GM19463 (cell line): ENCODE data around the gene COL7A1.

Experiments
- ATAC-seq: cut with Tn5 transposase; IDR thresholded peaks from one replicate; pipeline ENCODE4 v1.9.1; 2021; ENCODE audit warnings: mild to moderate bottlenecking, moderate library complexity; ENCODE audit not compliant: unreplicated experiment

The COL7A1 gene

DNA sequence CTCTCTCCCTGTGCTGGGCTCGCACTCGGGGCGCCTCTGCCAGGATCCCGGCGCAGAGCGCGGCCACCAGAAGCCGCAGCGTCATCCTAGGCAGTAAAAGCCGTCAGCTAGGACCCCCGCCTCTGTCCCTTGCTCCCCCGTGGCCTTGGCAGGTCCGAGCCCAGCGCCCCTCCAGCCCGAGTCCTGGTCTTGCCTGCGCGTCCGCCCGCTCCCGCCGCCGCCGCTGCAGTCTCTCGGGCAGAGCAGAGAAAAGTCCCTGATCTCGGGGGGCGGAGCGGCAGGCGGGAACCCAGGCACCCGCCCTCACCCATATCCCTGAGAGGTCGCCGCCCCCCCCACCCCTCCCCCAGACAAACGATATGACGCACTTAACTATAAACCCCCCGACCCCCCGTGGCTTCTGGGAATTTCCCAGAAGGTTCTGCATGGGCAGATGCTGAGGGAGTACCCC is at the start of gene COL7A1:
TSS of gene COL7A1 (minus strand) at position 255 of the 451 bp plus-strand sequence. CDS start at position 85, 170 bp downstream.
- ATAC-seq = no peak

- no peak for ATAC-seq
Observed at GRCh38 chr3:48642605-48643004, 47.5 kb upstream of the COL7A1 start.

GRCh38 chr3:48641396-48641795 is 46.3 kb upstream of the COL7A1 start:
- ATAC-seq = no peak

GRCh38 chr3:48639944-48640606 is 44.9 kb upstream of the COL7A1 start:
- ATAC-seq = no peak

- no peak for ATAC-seq
Observed at GRCh38 chr3:48637305-48637704, 42.2 kb upstream of the COL7A1 start.

GRCh38 chr3:48636149-48636655 is 41.1 kb upstream of the COL7A1 start:
- ATAC-seq = no peak

- peak; percentile 94 for ATAC-seq
Observed at GRCh38 chr3:48635222-48636021, 40.3 kb upstream of the COL7A1 start, which contains the start of gene SLC26A6. SLC26A6 (minus strand) TSS chr3:48635461; CDS start chr3:48635393, 68 bp downstream.

- no peak for ATAC-seq
Observed at GRCh38 chr3:48634661-48635221, 39.6 kb upstream of the COL7A1 start.

GRCh38 chr3:48633743-48634142 is 38.6 kb upstream of the COL7A1 start:
- no peak for ATAC-seq

GRCh38 chr3:48633256-48633655 is 38.1 kb upstream of the COL7A1 start:
- no peak for ATAC-seq

DNA sequence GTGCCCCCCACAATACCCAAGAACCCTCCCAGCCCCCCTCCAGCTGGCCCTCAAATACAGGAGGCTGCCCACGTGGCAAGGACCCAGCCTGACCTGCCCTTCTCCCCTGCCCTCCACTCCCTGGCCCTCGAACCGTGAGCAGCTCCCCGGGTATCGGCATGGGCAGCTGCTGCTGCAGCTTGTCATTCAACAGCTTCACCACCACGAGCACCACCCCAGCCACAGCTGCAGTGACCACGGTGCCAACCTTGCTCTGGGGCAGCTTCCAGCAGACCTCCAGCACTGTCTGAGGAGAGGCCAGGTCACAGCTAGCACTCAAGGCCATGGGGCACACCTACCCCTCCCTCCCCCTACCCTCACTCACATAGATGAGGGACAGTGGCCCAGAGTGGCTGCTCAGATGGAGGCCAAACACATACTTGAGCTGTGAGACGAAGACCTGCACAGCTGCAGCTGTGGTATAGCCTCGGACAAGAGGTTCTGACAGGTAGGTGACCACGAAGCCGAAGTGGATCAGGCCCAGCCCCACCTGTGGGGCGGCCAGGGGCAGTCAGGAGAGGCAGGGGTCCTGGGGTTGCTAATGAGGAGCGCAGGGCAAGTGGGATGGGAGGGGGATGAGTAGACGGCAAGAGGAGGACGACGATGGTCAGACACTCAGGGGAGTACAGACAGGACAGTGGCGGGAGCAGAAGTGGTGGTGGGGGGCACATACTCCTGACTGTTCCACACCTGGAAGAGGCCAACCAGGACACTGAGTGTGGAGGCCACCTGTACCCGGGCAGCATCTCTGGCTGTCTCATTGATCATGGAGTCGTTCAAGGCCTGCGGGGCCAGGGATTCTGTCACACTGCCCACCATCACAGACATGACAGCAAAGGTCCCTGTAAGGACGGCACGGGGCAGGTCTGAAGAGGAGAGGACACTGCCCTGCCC is 36.7 kb upstream of the COL7A1 start:
- no peak for ATAC-seq

DNA sequence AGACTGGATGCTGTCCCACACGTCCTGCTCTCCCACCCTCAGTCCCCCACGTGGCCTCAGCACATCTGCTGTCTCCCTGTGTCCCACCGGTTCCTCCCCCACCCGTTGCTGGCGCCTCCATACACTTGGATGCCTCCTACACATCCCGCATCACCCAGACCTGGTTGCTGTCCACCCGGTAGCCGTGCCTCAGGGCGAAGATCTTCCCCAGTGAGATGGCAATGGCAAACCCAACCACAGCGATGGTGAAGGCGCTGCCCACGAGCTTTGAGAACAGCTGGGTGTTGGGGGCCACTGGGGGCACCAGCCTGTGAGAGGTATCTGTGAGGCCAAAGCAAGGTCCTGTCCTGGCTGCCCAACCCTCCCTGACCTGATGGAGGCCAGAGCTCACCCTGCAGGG is 35.7 kb upstream of the COL7A1 start:
- ATAC-seq = no peak

DNA sequence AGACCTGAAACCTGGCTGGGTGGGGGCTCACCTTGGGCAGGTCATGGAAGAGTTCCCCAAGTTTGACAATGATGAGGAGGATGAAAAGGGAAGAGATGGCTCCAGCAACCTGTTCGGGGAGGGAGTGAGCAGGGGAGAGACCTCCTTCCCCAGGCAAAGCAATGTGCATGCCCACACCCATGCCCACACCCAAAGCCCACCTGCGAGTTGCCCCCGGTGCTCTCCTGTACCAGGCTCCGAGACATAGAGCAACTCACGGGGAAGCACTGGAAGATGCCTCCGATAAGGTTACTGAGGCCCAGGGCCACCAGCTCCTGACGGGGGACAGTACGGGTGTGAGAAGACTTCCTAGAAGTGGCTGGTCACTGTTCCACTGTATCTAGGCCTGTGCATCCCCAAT is 35.3 kb upstream of the COL7A1 start:
- no peak for ATAC-seq

DNA sequence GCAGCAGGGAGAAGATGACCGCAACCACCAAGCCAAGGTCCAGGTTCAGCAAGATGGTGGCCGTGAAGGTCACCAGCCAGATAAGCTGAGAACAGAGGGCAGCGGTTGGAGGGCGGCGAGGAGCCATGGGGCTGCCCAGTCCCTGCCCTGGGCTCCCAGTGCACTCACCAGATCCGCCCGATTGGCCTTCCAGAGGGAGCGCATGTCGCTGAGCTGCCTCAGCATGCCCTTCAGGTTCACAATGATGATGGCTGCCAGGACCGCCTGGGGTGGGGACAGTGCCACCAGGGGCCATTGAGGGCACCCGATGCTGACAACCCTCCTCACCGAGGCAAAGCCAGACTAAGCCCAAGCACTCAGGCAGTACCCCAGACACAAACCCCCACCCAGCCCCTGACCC is 34.8 kb upstream of the COL7A1 start:
- ATAC-seq = no peak

GRCh38 chr3:48628277-48629017 is 33.3 kb upstream of the COL7A1 start:
- ATAC-seq = no peak

- no peak for ATAC-seq
Observed at GRCh38 chr3:48625600-48625999, 30.5 kb upstream of the COL7A1 start.

DNA sequence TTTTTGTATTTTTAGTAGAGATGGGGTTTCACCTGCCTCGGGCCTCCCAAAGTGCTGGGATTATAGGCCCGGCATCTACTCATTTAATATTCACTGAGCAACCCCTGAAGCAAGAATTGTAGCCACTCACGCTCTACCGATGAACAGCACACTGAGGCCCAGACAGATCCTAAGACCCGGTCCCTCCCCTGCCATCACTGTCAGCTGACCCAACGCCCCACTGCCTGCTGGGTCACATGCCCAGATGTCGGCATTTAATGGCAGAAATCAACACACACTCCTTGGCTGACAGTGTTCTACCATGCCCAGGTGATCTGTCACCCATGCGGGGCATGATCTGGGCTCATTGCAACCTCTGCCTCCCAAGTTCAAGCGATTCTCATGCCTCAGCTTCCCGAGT is 29.6 kb upstream of the COL7A1 start:
- ATAC-seq = no peak

GRCh38 chr3:48623851-48624547 is 28.9 kb upstream of the COL7A1 start:
- no peak for ATAC-seq

DNA sequence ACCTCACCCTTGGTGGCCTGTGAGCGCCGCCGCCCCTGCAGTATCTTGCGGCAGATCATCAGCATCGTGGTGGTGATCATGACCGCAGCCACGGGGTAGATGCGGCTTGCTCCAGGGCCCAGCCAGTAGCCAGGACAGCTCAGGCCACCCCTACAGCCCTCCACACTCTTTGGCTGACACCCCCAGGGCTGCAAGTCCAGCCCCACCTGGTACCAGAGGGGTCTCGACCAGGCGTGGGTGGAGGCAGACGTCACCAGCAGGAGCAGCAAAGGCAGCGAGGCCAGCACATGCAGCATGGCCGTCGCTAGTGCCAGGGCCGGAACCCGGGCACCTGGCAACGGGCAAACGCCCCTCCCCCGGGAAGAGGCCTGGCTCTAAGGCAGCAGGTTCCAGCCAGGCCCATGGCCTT is 26.3 kb upstream of the COL7A1 start, which contains the start of gene TMEM89:
TSS of gene TMEM89 (minus strand) at position 309 of the 409 bp plus-strand sequence. CDS start at position 296, 13 bp downstream.
- ATAC-seq = no peak
